ENCODE results near the gene SERPINB2. TPM values are rescaled to one million over a fixed set of nuclear protein-coding genes. Genes with fewer than 3 reads are reported as not detected.

The SERPINB2 gene
- total RNA-seq, 1 donor from 2014 or later = 1.7 TPM

- Histone ChIP-seq H3K4me2 (ENCODE audit: low read length) (no peak overlapping the region), H3K27me3 (ENCODE audit: insufficient read depth, low read length) (peaks cover 5% of the 10 kb centered on the region), H3K27ac (ENCODE audit: low read depth, low read length) (no peak overlapping the region), H3K36me3 (ENCODE audit: insufficient read depth, low read length) (no peaks in the 10 kb centered on the region), H3K79me2 (ENCODE audit: insufficient read depth, low read length) (no peaks in the 10 kb centered on the region), H3K4me3 (ENCODE audit: insufficient read depth, low read depth, low read length) (no peak overlapping the region), H2AFZ (ENCODE audit: low read depth, low read length) (no peak overlapping the region), H4K20me1 (ENCODE audit: insufficient read depth, low read length) (no peaks in the 10 kb centered on the region), H3K9ac (ENCODE audit: low read length) (no peak overlapping the region), H3K9me3 (ENCODE audit: insufficient read depth, low read depth, low read length) (no peaks in the 10 kb centered on the region), H3K4me1 (ENCODE audit: insufficient read depth, low read length) (no peaks in the 10 kb centered on the region)
- FAIRE-seq = no peak
- Mint-ChIP-seq H3K4me1 (ENCODE audit: low read depth, unreplicated experiment) (no peaks in the 10 kb centered on the region), H3K27me3 (ENCODE audit: low read depth, unreplicated experiment) (peaks cover 9% of the 10 kb centered on the region), H3K9me3 (ENCODE audit: unreplicated experiment) (peaks cover 2% of the 10 kb centered on the region), H3K4me3 (ENCODE audit: unreplicated experiment) (peak overlapping the region; percentile 5), H3K36me3 (ENCODE audit: low read depth, unreplicated experiment) (no peaks in the 10 kb centered on the region), H3K27ac (ENCODE audit: unreplicated experiment) (no peak overlapping the region)
- no peak for DNase-seq (ENCODE audit: low read depth)
- TF ChIP-seq EZH2 (IDR thresholded peaks at IDR 0.05; ENCODE audit: insufficient read depth, low read length) (no peak), CTCF (IDR thresholded peaks at IDR 0.05; ENCODE audit: insufficient read depth, low read depth, low read length) (no peak)
Observed at GRCh38 chr18:63947051-63947790, 59.7 kb downstream of the SERPINB2 start.

- H3K4me2 ChIP-seq (ENCODE audit: low read length) = peak within 1 kb of the TSS; percentile 90
Observed at GRCh38 chr18:63949068-63949737, 61.7 kb downstream of the SERPINB2 start, which contains the start of gene HMSD. TSS of gene HMSD (plus strand) at chr18:63949301. CDS start at chr18:63953456, 4,155 bp downstream.

More at GRCh38 chr18:63949068-63949737, 61.7 kb downstream of the SERPINB2 start, which contains the start of gene HMSD:
- H3K27me3 Mint-ChIP-seq (ENCODE audit: low read depth, unreplicated experiment) = peaks cover 3% of the 10 kb centered on the region
- Histone ChIP-seq H3K9me3 (ENCODE audit: insufficient read depth, low read depth, low read length) (no peaks in the 10 kb centered on the region), H3K9ac (ENCODE audit: low read length) (peak within 1 kb of the TSS; percentile 64), H3K4me1 (ENCODE audit: insufficient read depth, low read length) (no peaks in the 10 kb centered on the region), H3K27ac (ENCODE audit: low read depth, low read length) (no peak within 1 kb of the TSS), H4K20me1 (ENCODE audit: insufficient read depth, low read length) (no peaks in the 10 kb centered on the region), H2AFZ (ENCODE audit: low read depth, low read length) (peak within 1 kb of the TSS; percentile 95), H3K27me3 (ENCODE audit: insufficient read depth, low read length) (peaks cover 1% of the 10 kb centered on the region), H3K36me3 (ENCODE audit: insufficient read depth, low read length) (no peaks in the 10 kb centered on the region), H3K4me3 (ENCODE audit: insufficient read depth, low read depth, low read length) (peak within 1 kb of the TSS; percentile 53), H3K79me2 (ENCODE audit: insufficient read depth, low read length) (no peaks in the 10 kb centered on the region)
- peak within 1 kb of the TSS; percentile 74 for H3K4me3 Mint-ChIP-seq (ENCODE audit: unreplicated experiment)
- no peaks in the 10 kb centered on the region for H3K36me3 Mint-ChIP-seq (ENCODE audit: low read depth, unreplicated experiment)
- TF ChIP-seq CTCF (IDR thresholded peaks at IDR 0.05; ENCODE audit: insufficient read depth, low read depth, low read length) = no peak
- no peak for TF ChIP-seq EZH2 (IDR thresholded peaks at IDR 0.05; ENCODE audit: insufficient read depth, low read length)
- H3K27ac Mint-ChIP-seq (ENCODE audit: unreplicated experiment) = no peak within 1 kb of the TSS
- FAIRE-seq = no peak
- peak; percentile 26 for DNase-seq (ENCODE audit: low read depth)
- H3K9me3 Mint-ChIP-seq (ENCODE audit: unreplicated experiment) = peaks cover 2% of the 10 kb centered on the region
- no peaks in the 10 kb centered on the region for H3K4me1 Mint-ChIP-seq (ENCODE audit: low read depth, unreplicated experiment)

Data from astrocyte (in vitro differentiated cells and primary cell).